ENCODE data around the gene NLGN1.

- no peak for TF ChIP-seq CTCF (IDR thresholded peaks at IDR 0.05)
- no peak for TF ChIP-seq POLR2A (IDR thresholded peaks at IDR 0.05)
Observed at GRCh38 chr3:174099724-174100123, 702.2 kb downstream of the NLGN1 start.

All from heart left ventricle (tissue), 13 donors.